OCI-LY7 (cell line): ENCODE measurements around the gene SCGB3A1.

Experiments used
- EZH2phosphoT487 ChIP-seq: fragments of 200-600 bp; sonication (generic); IDR thresholded peaks from 2 replicates; pipeline ENCODE4 v1.6.1; 2018; ENCODE audit warnings: low read depth, borderline replicate concordance, mild to moderate bottlenecking, mixed run types, antibody characterized with exemption, low read length, moderate library complexity, mixed read lengths
- TF ChIP-seq, protein P1 (sequence below): fragments of 200-600 bp; sonication (generic); conservative IDR thresholded peaks from 2 replicates; pipeline ENCODE4 v1.5.1; 2014; ENCODE audit warnings: mild to moderate bottlenecking, antibody characterized with exemption, low read length, moderate library complexity, mixed read lengths

DNA sequence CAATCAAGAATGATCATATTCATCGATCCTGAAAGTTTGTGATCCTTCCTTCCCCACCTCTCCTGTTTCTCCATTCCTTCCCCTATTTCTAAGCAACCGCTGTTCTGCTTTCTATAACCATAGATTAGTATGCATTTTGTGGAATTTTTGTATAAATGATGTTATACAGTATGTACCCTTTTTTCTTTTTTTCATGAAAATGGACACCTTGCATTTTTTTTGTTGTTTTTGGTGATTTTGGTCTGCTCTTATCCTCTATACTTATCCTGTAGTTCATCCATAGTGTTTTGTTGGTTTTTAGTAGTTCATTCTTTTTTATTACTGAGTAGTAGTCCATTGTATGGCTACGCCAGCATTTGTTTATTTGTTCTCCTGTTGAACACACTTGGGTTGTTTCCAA, 46.1 kb downstream of the SCGB3A1 start:
- TF ChIP-seq, protein P1, sequence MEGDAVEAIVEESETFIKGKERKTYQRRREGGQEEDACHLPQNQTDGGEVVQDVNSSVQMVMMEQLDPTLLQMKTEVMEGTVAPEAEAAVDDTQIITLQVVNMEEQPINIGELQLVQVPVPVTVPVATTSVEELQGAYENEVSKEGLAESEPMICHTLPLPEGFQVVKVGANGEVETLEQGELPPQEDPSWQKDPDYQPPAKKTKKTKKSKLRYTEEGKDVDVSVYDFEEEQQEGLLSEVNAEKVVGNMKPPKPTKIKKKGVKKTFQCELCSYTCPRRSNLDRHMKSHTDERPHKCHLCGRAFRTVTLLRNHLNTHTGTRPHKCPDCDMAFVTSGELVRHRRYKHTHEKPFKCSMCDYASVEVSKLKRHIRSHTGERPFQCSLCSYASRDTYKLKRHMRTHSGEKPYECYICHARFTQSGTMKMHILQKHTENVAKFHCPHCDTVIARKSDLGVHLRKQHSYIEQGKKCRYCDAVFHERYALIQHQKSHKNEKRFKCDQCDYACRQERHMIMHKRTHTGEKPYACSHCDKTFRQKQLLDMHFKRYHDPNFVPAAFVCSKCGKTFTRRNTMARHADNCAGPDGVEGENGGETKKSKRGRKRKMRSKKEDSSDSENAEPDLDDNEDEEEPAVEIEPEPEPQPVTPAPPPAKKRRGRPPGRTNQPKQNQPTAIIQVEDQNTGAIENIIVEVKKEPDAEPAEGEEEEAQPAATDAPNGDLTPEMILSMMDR = no peak
- no peak for TF ChIP-seq EZH2phosphoT487
